HEK293T (cell line): ENCODE results near the gene TCF19.

Experiments
- BHLHE40 ChIP-seq: fragments of 450-650 bp; IDR thresholded peaks from 2 replicates; pipeline ENCODE4 v1.6.1; 2016; ENCODE audit warnings: mild to moderate bottlenecking, moderate library complexity, borderline replicate concordance
- CTBP1 ChIP-seq: fragments of 450-650 bp; IDR thresholded peaks from 2 replicates; pipeline ENCODE4 v1.6.1; 2016; ENCODE audit warnings: borderline replicate concordance
- FOXA1 ChIP-seq: fragments of 450-650 bp; IDR thresholded peaks from 2 replicates; pipeline ENCODE4 v1.6.1; 2016; ENCODE audit warnings: mild to moderate bottlenecking
- FOXM1 ChIP-seq: fragments of 450-650 bp; IDR thresholded peaks from 2 replicates; pipeline ENCODE4 v1.6.1; 2017; ENCODE audit warnings: mild to moderate bottlenecking, borderline replicate concordance
- SP1 ChIP-seq: fragments of 450-650 bp; IDR thresholded peaks from 2 replicates; pipeline ENCODE4 v1.6.1; 2017
- SUZ12 ChIP-seq: fragments of 450-650 bp; IDR thresholded peaks from 2 replicates; pipeline ENCODE4 v1.6.1; 2016; ENCODE audit warnings: mild to moderate bottlenecking
- TARDBP ChIP-seq: fragments of 450-650 bp; IDR thresholded peaks from 2 replicates; pipeline ENCODE4 v1.6.1; 2016
- ZNF384 ChIP-seq: fragments of 450-650 bp; IDR thresholded peaks from 2 replicates; pipeline ENCODE4 v1.6.1; 2016

DNA sequence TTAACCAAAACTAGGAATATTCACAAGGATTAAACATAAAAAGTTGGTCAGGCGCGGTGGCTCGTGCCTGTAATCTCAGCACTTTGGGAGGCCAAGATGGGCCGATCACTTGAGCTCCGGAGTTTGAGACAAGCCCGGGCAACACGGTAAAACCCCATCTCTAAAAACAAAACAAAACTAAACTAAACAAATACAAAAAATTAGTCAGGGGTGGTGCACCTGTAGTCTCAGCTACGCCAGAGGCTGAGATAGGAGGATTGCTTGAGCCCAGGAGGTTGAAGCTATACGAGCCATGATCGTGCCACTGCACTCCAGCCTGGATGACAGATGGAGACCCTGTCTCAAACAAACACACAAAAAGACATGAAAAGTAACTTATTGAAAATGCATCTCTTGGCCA lies 22.7 kb upstream of the TCF19 start:
- no peak for TF ChIP-seq BHLHE40
- no peak for TF ChIP-seq ZNF384
- TF ChIP-seq FOXA1: no peak
- TF ChIP-seq TARDBP: no peak
- no peak for TF ChIP-seq SUZ12
- no peak for TF ChIP-seq SP1
- TF ChIP-seq FOXM1: no peak
- TF ChIP-seq CTBP1: no peak
